Pancreas (tissue), 10 donors: ENCODE data around the gene ZC3H11A. TPM values are rescaled to one million over a fixed set of nuclear protein-coding genes. Genes with fewer than 3 reads are reported as not detected.

Experiments
- ATAC-seq, 4 donors: fragments of 200-7000 bp; cut with Tn5 transposase; one replicate each; pipeline versions ENCODE4 v1.8.0 to v1.9.1; 2020; ENCODE audit warnings: mild to moderate bottlenecking in 4 of 4, moderate library complexity in 4 of 4
- DNase-seq, 6 donors: peaks; one replicate each; pipeline ENCODE4 v3.0.0-alpha.2; 2020
- FAIRE-seq: peaks from 2 replicates; lab custom pipeline; 2012; peaks lifted over from hg19 to GRCh38; lab: Jason Lieb, UNC
- H3K27ac ChIP-seq, 4 donors: fragments of 200-600 bp; sonication (generic); 1 replicate in 3 of 4; 2 replicates in 1 of 4; pipeline versions ENCODE4 v1.5.0 to v1.8.0; 2020
- H3K27me3 ChIP-seq, 4 donors: fragments of 200-600 bp; one replicate each; pipeline ENCODE4 v1.8.0; 2021
- H3K36me3 ChIP-seq, 3 donors: fragments of 200-600 bp; sonication (generic) in 1 of 3; one replicate each; pipeline versions ENCODE4 v1.5.0 to v1.8.0; 2020 to 2021
- H3K4me1 ChIP-seq, 3 donors: fragments of 200-600 bp; one replicate each; pipeline ENCODE4 v1.8.0; 2021
- H3K4me3 ChIP-seq, 4 donors: fragments of 200-600 bp; sonication (generic) in 2 of 4; one replicate each; pipeline versions ENCODE4 v1.5.0 to v1.8.0; 2020 to 2021
- H3K9me3 ChIP-seq, 4 donors: fragments of 200-600 bp; one replicate each; pipeline ENCODE4 v1.8.0; 2021
- WGBS, 2 donors: extraction: QIAGEN DNeasy Blood & Tissue Kit; methylation state at CpG; one replicate each; pipeline ENCODE4 v1.1.7; 2013; 5-methylcytosine and 5-hydroxymethylcytosine counted together
- intact Hi-C, 3 donors: fragments of 100-400 bp; cut with DNase I; formaldehyde crosslinking; loops; one replicate each; pipeline versions ENCODE4 v1.11.1 to v1.14.2; 2022
- polyA plus RNA-seq, 2 donors: library from polyadenylated mRNA; stranded (reverse); fragments of 200-250 nt; gene quantifications; one replicate each; pipeline ENCODE4 v1.2.3, GENCODE V29; 2013
- total RNA-seq, 6 donors: library from RNA; stranded (reverse); fragmentation: NEBNext Ultra II Directional in 4 of 6; extraction: Animal tissue kit (Norgen Biotek cat#: 25700) in 4 of 6; gene quantifications; one replicate each; pipeline versions ENCODE4 v1.2.1 to v1.2.4, GENCODE V29; 2021 to 2023
- TF ChIP-seq, protein P1 (sequence below), 4 donors: fragments of 200-600 bp; sonication (generic) in 3 of 4; IDR thresholded peaks; one replicate each; pipeline versions ENCODE4 v1.5.0 to v1.8.0; 2021; ENCODE audit warnings: antibody characterized with exemption in 4 of 4
- donor health status: healthy with polysubstance abuse.
- donor health status: DM: no; HTN: no; CAD: no; lungs with moderate emphysema.
- donor health status: DM: no; HTN: no; CAD: no.
- donor health status: control.
- donor health status: control.
- donor health status: Bipolar disorder and iron deficiency.
- donor health status: DM: yes; HTN: yes; CAD: no.
- donor health status: DM: no; HTN: no; CAD: no.
- donor health status: DM: no; HTN: no; CAD: no.
- donor health status: DM: yes; HTN: yes; CAD: no.

Gene ZC3H11A
- total and polyA plus RNA-seq, 8 donors: 19.1 to 60.1 (median 29.4) TPM

DNA sequence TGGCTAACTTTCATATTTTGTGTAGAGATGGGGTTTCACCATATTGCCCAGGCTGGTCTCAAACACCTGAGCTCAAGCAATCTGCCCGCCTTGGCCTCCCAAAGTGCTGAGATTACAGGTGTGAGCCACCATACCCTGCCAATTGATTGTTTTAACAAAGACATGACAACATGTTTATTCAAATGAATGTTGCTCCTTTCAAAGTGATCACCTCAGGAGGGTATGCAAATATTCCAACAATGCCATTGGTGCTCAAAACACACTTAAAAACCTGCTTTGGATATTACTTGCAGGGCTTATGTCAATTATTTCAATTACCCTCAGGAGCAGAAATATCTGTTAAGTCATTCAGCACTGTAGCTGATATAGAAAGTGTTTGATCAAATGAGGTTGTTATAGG lies 22.6 kb upstream of the ZC3H11A start:
- TF ChIP-seq, protein P1, sequence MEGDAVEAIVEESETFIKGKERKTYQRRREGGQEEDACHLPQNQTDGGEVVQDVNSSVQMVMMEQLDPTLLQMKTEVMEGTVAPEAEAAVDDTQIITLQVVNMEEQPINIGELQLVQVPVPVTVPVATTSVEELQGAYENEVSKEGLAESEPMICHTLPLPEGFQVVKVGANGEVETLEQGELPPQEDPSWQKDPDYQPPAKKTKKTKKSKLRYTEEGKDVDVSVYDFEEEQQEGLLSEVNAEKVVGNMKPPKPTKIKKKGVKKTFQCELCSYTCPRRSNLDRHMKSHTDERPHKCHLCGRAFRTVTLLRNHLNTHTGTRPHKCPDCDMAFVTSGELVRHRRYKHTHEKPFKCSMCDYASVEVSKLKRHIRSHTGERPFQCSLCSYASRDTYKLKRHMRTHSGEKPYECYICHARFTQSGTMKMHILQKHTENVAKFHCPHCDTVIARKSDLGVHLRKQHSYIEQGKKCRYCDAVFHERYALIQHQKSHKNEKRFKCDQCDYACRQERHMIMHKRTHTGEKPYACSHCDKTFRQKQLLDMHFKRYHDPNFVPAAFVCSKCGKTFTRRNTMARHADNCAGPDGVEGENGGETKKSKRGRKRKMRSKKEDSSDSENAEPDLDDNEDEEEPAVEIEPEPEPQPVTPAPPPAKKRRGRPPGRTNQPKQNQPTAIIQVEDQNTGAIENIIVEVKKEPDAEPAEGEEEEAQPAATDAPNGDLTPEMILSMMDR (IDR thresholded peaks at IDR 0.05): no peak
- Histone ChIP-seq H3K27me3 (no peaks in the 10 kb centered on the region), H3K4me1 (no peaks in the 10 kb centered on the region), H3K36me3 (no peaks in the 10 kb centered on the region), H3K27ac (no peak overlapping the region), H3K4me3 (no peak overlapping the region), H3K9me3 (no peaks in the 10 kb centered on the region)
- ATAC-seq: no peak
- intact Hi-C loops: no loop called here
- no peak for DNase-seq
- 81 to 87% methylated on average over 1 of the region's 1 CpG for WGBS, 2 donors
- no peak for FAIRE-seq

DNA sequence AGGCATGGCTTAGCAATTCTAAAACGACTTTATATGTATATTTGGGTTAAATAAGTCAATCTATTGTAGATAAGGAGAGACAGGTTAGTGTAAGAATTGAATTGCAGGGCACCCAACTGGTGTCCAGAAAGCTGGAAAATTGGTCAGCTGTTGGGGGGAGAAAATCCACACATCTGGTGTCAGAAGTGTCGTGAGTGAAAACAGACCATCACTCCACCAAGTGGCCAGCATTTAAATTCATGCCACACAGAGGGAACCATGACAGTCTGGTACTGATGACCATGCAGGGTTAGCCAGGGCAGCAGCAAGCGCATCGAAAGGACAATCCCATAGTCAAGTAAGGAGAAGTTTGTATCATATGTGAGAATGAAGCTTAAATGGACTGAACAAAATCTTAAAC lies 18.8 kb upstream of the ZC3H11A start:
- FAIRE-seq: no peak
- H3K27me3 ChIP-seq: no peaks in the 10 kb centered on the region
- H3K4me3 ChIP-seq: no peak overlapping the region
- H3K9me3 ChIP-seq: no peaks in the 10 kb centered on the region
- TF ChIP-seq, protein P1 (IDR thresholded peaks at IDR 0.05): no peak
- no peak overlapping the region for H3K27ac ChIP-seq
- no peak for DNase-seq
- peak in 3 of 4 donors; percentile 40 to 75 (median 60) for ATAC-seq
- no peaks in the 10 kb centered on the region for H3K36me3 ChIP-seq
- intact Hi-C loops: no loop called here
- WGBS, 2 donors: 50 to 53% methylated on average over 4 of the region's 4 CpGs
- H3K4me1 ChIP-seq: no peaks in the 10 kb centered on the region

DNA sequence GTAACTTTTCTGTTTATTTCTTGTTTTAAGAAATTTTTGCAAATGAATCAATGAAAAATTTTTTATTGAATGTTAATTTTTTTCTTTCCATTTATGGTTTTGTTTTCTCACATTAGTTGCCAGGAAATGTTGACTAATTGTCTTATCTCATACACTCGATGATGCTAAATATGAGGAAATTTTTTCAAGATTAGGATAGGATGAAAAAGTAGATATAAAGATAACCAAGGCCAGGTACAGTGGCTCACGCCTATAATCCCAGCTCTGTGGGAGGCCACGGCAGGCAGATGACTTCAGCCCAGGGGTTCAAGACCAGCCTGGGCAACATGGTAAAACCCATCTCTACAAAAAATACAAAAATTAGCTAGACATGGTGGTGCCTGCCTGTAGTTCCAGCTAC lies 17.8 kb upstream of the ZC3H11A start:
- Histone ChIP-seq H3K9me3 (no peaks in the 10 kb centered on the region), H3K4me3 (no peak overlapping the region), H3K27ac (no peak overlapping the region), H3K4me1 (no peaks in the 10 kb centered on the region), H3K27me3 (no peaks in the 10 kb centered on the region), H3K36me3 (no peaks in the 10 kb centered on the region)
- intact Hi-C loops: no loop called here
- 62 to 64% methylated on average over 3 of the region's 3 CpGs for WGBS, 2 donors
- ATAC-seq (no peak), DNase-seq (no peak), FAIRE-seq (no peak)
- TF ChIP-seq, protein P1 (IDR thresholded peaks at IDR 0.05): no peak

DNA sequence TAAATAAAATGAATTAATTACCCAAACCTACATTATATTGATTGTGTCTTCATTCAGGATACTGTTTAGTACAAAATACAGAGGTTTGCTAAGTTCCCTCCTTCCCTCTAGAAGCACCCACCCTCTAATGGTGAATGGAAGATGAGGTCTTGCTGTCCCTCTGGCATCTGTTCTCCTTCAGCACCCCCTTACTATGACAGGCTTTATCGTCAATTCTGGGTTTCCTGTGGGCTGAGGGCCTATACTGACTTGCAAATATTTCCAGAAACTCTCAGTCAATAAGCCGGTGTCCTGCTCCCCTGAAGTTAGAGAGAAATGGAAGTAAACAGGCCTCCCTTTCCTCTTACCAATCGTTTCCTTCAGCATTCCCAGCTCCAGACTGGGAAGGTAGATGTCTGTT lies 17.3 kb upstream of the ZC3H11A start:
- H3K36me3 ChIP-seq: no peaks in the 10 kb centered on the region
- no peak overlapping the region for H3K4me3 ChIP-seq
- WGBS, 2 donors: 68 to 74% methylated on average over 3 of the region's 3 CpGs
- H3K27me3 ChIP-seq: no peaks in the 10 kb centered on the region
- H3K9me3 ChIP-seq: no peaks in the 10 kb centered on the region
- TF ChIP-seq, protein P1 (IDR thresholded peaks at IDR 0.05): no peak
- no peak for ATAC-seq
- no peaks in the 10 kb centered on the region for H3K4me1 ChIP-seq
- H3K27ac ChIP-seq: no peak overlapping the region
- FAIRE-seq: no peak
- intact Hi-C loops: no loop called here
- no peak for DNase-seq

DNA sequence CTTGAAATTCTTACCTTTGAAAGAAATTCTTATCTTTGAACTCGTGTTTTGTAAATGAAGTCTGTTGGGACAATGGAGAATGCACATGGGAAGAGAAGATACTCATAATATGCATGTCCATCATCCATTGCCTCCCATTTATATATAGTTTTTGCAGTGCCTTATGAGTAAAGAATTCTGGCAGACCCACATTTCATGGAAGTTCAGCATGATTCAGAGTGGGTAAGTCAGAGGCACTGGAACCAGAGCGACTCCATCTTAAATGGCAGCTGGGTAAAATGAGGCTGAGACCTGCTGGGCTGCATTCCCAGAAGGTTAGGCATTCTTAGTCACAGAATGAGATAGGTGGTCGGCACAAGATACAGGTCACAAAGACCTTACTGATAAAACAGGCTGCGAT lies 16.6 kb upstream of the ZC3H11A start:
- H3K9me3 ChIP-seq: no peaks in the 10 kb centered on the region
- no peaks in the 10 kb centered on the region for H3K4me1 ChIP-seq
- no peak for FAIRE-seq
- ATAC-seq: no peak
- H3K4me3 ChIP-seq: no peak overlapping the region
- TF ChIP-seq, protein P1 (IDR thresholded peaks at IDR 0.05): no peak
- intact Hi-C loops: no loop called here
- H3K27ac ChIP-seq: no peak overlapping the region
- no peaks in the 10 kb centered on the region for H3K27me3 ChIP-seq
- 72 to 82% methylated on average over 4 of the region's 4 CpGs for WGBS, 2 donors
- DNase-seq: no peak
- H3K36me3 ChIP-seq: no peaks in the 10 kb centered on the region
